Psoas muscle (tissue), 8 donors: ENCODE data around the gene GABRA5. TPM values are rescaled to one million over a fixed set of nuclear protein-coding genes. Genes with fewer than 3 reads are reported as not detected.

Source experiments
- ATAC-seq, 4 donors: fragments of 200-7000 bp; cut with Tn5 transposase; one replicate each; pipeline ENCODE4 v1.9.1; 2020; ENCODE audit warnings: moderate library complexity in 3 of 4, mild to moderate bottlenecking in 2 of 4
- DNase-seq, 2 donors: peaks; one replicate each; pipeline ENCODE4 v3.0.0-alpha.2; 2020
- H3K27ac ChIP-seq: fragments of 200-600 bp; one replicate; pipeline ENCODE4 v1.8.0; 2022
- H3K27me3 ChIP-seq, 3 donors: fragments of 200-600 bp in 1 of 3; one replicate each; pipeline versions ENCODE4 v1.6.1 to v1.8.0; 2013 to 2022; ENCODE audit warnings: low read length in 2 of 3, mild to moderate bottlenecking in 2 of 3, moderate library complexity in 1 of 3; ENCODE audit not compliant: insufficient read depth in 3 of 3
- H3K36me3 ChIP-seq, 2 donors: fragments of 200-600 bp in 1 of 2; one replicate each; pipeline versions ENCODE4 v1.6.1 to v1.8.0; 2013 to 2022; ENCODE audit warnings: low read depth in 1 of 2, mild to moderate bottlenecking in 1 of 2, moderate library complexity in 1 of 2; ENCODE audit not compliant: insufficient read depth in 1 of 2
- H3K4me1 ChIP-seq: fragments of 200-600 bp; one replicate; pipeline ENCODE4 v1.8.0; 2022
- H3K4me3 ChIP-seq: fragments of 200-600 bp; one replicate; pipeline ENCODE4 v1.8.0; 2022; ENCODE audit warnings: mild to moderate bottlenecking
- H3K9me3 ChIP-seq: fragments of 200-600 bp; one replicate; pipeline ENCODE4 v1.8.0; 2022
- WGBS, 3 donors: extraction: QIAGEN DNeasy Blood & Tissue Kit; methylation state at CpG; one replicate each; pipeline versions ENCODE4 v1.1.6 to v1.1.7; 2013; 5-methylcytosine and 5-hydroxymethylcytosine counted together
- intact Hi-C, 2 donors: fragments of 100-400 bp; cut with DNase I; formaldehyde crosslinking; loops; one replicate each; pipeline versions ENCODE4 v1.11.0 to v1.14.2; 2022
- polyA plus RNA-seq, 3 donors: library from polyadenylated mRNA; stranded (reverse); fragments of 200-250 nt; gene quantifications; one replicate each; pipeline ENCODE4 v1.2.3, GENCODE V29; 2013
- total RNA-seq, 4 donors: library from RNA; stranded (reverse); fragmentation: NEBNext Ultra II Directional in 2 of 4; extraction: Animal tissue kit (Norgen Biotek cat#: 25700) in 2 of 4; gene quantifications; one replicate each; pipeline versions ENCODE4 v1.2.1 to v1.2.4, GENCODE V29; 2021 to 2023
- TF ChIP-seq, protein P1 (sequence below): fragments of 200-600 bp; IDR thresholded peaks from one replicate; pipeline ENCODE4 v1.8.0; 2022; ENCODE audit warnings: antibody characterized with exemption
- donor health status: healthy with polysubstance abuse.
- donor health status: DM: no; HTN: no; CAD: no; lungs with moderate emphysema.
- donor health status: Bipolar disorder and iron deficiency.
- donor health status: healthy.
- donor health status: DM: yes; HTN: yes; CAD: no.
- donor health status: DM: no; HTN: no; CAD: no.
- donor health status: DM: no; HTN: no; CAD: no.
- donor health status: DM: yes; HTN: yes; CAD: no.

The GABRA5 gene
- total and polyA plus RNA-seq, 7 donors = 0.01 to 0.05 TPM; not detected in 5

- ATAC-seq = no peak
- TF ChIP-seq, protein P1, sequence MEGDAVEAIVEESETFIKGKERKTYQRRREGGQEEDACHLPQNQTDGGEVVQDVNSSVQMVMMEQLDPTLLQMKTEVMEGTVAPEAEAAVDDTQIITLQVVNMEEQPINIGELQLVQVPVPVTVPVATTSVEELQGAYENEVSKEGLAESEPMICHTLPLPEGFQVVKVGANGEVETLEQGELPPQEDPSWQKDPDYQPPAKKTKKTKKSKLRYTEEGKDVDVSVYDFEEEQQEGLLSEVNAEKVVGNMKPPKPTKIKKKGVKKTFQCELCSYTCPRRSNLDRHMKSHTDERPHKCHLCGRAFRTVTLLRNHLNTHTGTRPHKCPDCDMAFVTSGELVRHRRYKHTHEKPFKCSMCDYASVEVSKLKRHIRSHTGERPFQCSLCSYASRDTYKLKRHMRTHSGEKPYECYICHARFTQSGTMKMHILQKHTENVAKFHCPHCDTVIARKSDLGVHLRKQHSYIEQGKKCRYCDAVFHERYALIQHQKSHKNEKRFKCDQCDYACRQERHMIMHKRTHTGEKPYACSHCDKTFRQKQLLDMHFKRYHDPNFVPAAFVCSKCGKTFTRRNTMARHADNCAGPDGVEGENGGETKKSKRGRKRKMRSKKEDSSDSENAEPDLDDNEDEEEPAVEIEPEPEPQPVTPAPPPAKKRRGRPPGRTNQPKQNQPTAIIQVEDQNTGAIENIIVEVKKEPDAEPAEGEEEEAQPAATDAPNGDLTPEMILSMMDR = no peak
- intact Hi-C loops = loop anchor here in 1 of 2 donors (10.0 kb wide), 2 partner anchors 472 to 1242 kb away; no protein-coding TSS in a partner anchor
- Histone ChIP-seq H3K36me3 (no peaks in the 10 kb centered on the region), H3K27me3 (peaks cover 0 to 6% (median 0%) of the 10 kb centered on the region in 3 donors), H3K27ac (no peak overlapping the region), H3K9me3 (no peaks in the 10 kb centered on the region), H3K4me1 (no peaks in the 10 kb centered on the region), H3K4me3 (no peak overlapping the region)
- DNase-seq = no peak
- 84 to 85% (median 84%) methylated on average over 35 of the region's 35 CpGs for WGBS, 3 donors
These were observed 15.9 kb downstream of the GABRA5 start for GRCh38 chr15:26882616-26883365.

DNA sequence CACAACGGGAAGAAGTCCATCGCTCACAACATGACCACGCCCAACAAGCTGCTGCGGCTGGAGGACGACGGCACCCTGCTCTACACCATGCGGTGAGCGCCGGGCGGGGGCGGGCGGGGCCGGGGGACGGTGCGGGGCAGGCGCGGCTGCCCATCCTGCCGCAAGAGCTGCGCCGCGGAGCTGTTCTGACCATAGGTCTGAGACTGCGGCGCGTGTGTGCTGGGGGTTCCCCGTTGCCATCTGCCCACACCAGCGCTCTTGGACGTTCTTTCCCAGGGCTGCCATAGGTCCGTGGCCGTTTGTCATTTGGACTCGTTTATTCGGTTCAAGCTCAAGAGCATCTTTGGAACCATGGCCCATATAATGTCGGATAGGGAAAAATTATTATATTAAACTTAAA lies 16.6 kb downstream of the GABRA5 start:
- DNase-seq (no peak), ATAC-seq (no peak)
- 92 to 96% (median 93%) methylated on average over 32 of the region's 32 CpGs for WGBS, 3 donors
- Histone ChIP-seq H3K27me3 (peaks cover 0 to 6% (median 2%) of the 10 kb centered on the region in 3 donors), H3K4me3 (no peak overlapping the region), H3K9me3 (no peaks in the 10 kb centered on the region), H3K36me3 (no peaks in the 10 kb centered on the region), H3K27ac (no peak overlapping the region), H3K4me1 (no peaks in the 10 kb centered on the region)
- intact Hi-C loops = loop anchor here in 1 of 2 donors (10.0 kb wide), 2 partner anchors 471 to 1241 kb away; no protein-coding TSS in a partner anchor
- TF ChIP-seq, protein P1 = no peak

- DNase-seq = no peak
- intact Hi-C loops = loop anchor here in 1 of 2 donors (10.0 kb wide), 2 partner anchors 468 to 1238 kb away; no protein-coding TSS in a partner anchor
- Histone ChIP-seq H3K27ac (no peak overlapping the region), H3K4me3 (no peak overlapping the region), H3K27me3 (peaks cover 0 to 13% (median 3%) of the 10 kb centered on the region in 3 donors), H3K9me3 (no peaks in the 10 kb centered on the region), H3K36me3 (no peaks in the 10 kb centered on the region), H3K4me1 (no peaks in the 10 kb centered on the region)
- WGBS, 3 donors = 66 to 79% (median 72%) methylated on average over 4 of the region's 4 CpGs
- TF ChIP-seq, protein P1 = no peak
- no peak for ATAC-seq
These were observed 19.7 kb downstream of the GABRA5 start for GRCh38 chr15:26886566-26886965.

DNA sequence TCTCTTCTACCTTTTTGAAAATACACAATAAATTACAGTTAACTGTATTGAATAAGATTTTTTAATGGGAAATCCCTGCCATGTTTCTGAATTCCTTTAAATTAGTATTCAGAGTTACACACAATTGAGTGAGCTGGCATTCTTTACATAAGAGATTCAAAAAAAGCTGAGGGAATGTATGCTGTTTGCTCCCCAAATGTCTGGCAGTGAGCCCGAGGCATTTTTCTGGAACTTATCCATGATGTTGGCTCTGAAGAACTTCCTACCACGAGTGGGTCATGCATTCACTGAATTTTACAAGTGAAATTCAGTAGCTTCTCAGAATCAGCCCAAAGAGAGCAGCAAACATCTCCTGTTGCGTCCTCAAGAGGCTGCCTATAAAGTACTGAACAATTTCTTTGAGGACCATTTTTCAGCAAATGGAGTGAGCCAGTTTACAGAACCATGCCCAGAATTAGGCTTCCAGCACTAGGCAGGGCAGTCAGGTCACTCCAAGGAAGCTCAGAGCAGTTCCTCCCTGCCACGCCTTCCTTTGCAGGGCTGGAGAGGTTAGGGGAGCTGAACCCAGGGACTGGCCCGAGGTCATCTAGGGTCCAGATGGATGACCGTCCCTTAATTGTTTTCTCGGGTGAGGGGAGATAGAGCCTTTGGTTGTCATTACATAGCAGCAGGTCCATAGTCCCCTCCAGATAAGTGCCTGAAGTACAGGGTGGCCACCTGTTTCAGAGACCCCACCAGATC lies 21.2 kb downstream of the GABRA5 start:
- Histone ChIP-seq H3K9me3 (no peaks in the 10 kb centered on the region), H3K36me3 (no peaks in the 10 kb centered on the region), H3K27ac (no peak overlapping the region), H3K27me3 (peaks cover 0 to 22% (median 6%) of the 10 kb centered on the region in 3 donors), H3K4me3 (no peak overlapping the region), H3K4me1 (no peaks in the 10 kb centered on the region)
- DNase-seq (no peak), ATAC-seq (no peak)
- TF ChIP-seq, protein P1 = no peak
- WGBS, 3 donors = 31 to 37% (median 37%) methylated on average over 7 of the region's 7 CpGs
- intact Hi-C loops = loop anchor here in 1 of 2 donors (10.0 kb wide), 2 partner anchors 467 to 1237 kb away; no protein-coding TSS in a partner anchor
